HepG2 (cell line): ENCODE data around the gene COMT. TPM values are rescaled to one million over a fixed set of nuclear protein-coding genes. Genes with fewer than 3 reads are reported as not detected.
A peak's percentile ranks its signal among the peaks of the same experiment; 100 is the strongest.

Experiments
- ATAC-seq: fragments of 200-7000 bp; cut with Tn5 transposase; 3 replicates; pipeline ENCODE4 v1.9.1; 2020; ENCODE audit warnings: mild to moderate bottlenecking, moderate library complexity
- BruUV-seq: library from RNA; stranded (reverse); fragments of 400-500 nt; replicated peaks from 2 replicates; lab custom pipeline; 2021; lab: Mats Ljungman, UMichigan
- CTCF ChIA-PET: fragments of 300-600 bp; formaldehyde crosslinking; extraction: SDS; loops from one replicate; lab custom pipeline; 2021; ENCODE audit warnings: low total read pairs, inconsistent platforms, low intra/inter-chr PET ratio; lab: Yijun Ruan, JAX
- POLR2A ChIA-PET: fragments of 350-600 bp; sonication (Branson Sonifier 250); formaldehyde crosslinking; loops from one replicate; lab custom pipeline; 2020; ENCODE audit warnings: antibody characterized with exemption, inconsistent platforms; lab: Yijun Ruan, JAX
- DNase-seq: peaks from one replicate; pipeline ENCODE4 v3.0.0-alpha.2; 2015; ENCODE audit warnings: low spot score
- FAIRE-seq: peaks from 3 replicates; lab custom pipeline; 2011; peaks lifted over from hg19 to GRCh38; lab: Jason Lieb, UNC
- H2AFZ ChIP-seq: one replicate; pipeline ENCODE4 v1.6.1; 2011; ENCODE audit warnings: low read length, inconsistent platforms
- H3K27ac ChIP-seq: fragments of 300-600 bp; 3 replicates; pipeline ENCODE4 v1.8.0; 2011; ENCODE audit warnings: mixed run types, mild to moderate bottlenecking, mixed read lengths, low read length, inconsistent platforms; ENCODE audit not compliant: insufficient read depth; ENCODE audit errors: extremely low read length
- H3K27me3 ChIP-seq, 2 experiments: fragments of 200-600 bp in 1 of 2; 2 replicates in 1 of 2; 3 replicates in 1 of 2; pipeline versions ENCODE4 v1.6.0 to v1.8.0; 2011; ENCODE audit warnings: low read length in 2 of 2, mild to moderate bottlenecking in 2 of 2, moderate library complexity in 2 of 2, inconsistent platforms in 1 of 2; ENCODE audit not compliant: insufficient read depth in 2 of 2, control insufficient read depth in 1 of 2
- H3K36me3 ChIP-seq, 2 experiments: fragments of 200-600 bp in 1 of 2; replicated peaks in 1 of 2; 2 replicates in 1 of 2; 3 replicates in 1 of 2; pipeline versions ENCODE4 v1.5.1 to v1.8.0; 2011; ENCODE audit warnings: low read length in 2 of 2, inconsistent platforms in 1 of 2; ENCODE audit not compliant: insufficient read depth in 2 of 2, control insufficient read depth in 1 of 2
- H3K4me1 ChIP-seq: 2 replicates; pipeline ENCODE4 v1.5.1; 2012; ENCODE audit warnings: low read length, inconsistent platforms; ENCODE audit not compliant: insufficient read depth
- H3K4me2 ChIP-seq: 2 replicates; pipeline ENCODE4 v1.6.0; 2011; ENCODE audit warnings: low read depth, low read length, inconsistent platforms
- H3K4me3 ChIP-seq, 3 experiments: fragments of 200-600 bp in 1 of 3; sonication (generic), shearing (Covaris generic) in 1 of 3; replicated peaks in 1 of 3; 2 replicates each; pipeline ENCODE4 v1.5.1; 2011 to 2016; ENCODE audit warnings: low read length in 3 of 3, inconsistent platforms in 2 of 3, low read depth in 2 of 3, mild to moderate bottlenecking in 2 of 3, control low read depth in 1 of 3, mixed read lengths in 1 of 3; ENCODE audit not compliant: insufficient read depth in 1 of 3
- H3K79me2 ChIP-seq: one replicate; pipeline ENCODE4 v1.6.1; 2011; ENCODE audit warnings: low read length, inconsistent platforms; ENCODE audit not compliant: insufficient read depth
- H3K9ac ChIP-seq: 2 replicates; pipeline ENCODE4 v1.6.0; 2011; ENCODE audit warnings: mild to moderate bottlenecking, low read depth, low read length, inconsistent platforms; ENCODE audit not compliant: insufficient read depth
- H3K9me3 ChIP-seq: 2 replicates; pipeline ENCODE4 v1.5.1; 2012; ENCODE audit warnings: mild to moderate bottlenecking, low read length
- H4K20me1 ChIP-seq: 2 replicates; pipeline ENCODE4 v1.6.0; 2011; ENCODE audit warnings: inconsistent platforms, mild to moderate bottlenecking, low read length, moderate library complexity; ENCODE audit not compliant: insufficient read depth
- CREBL2 ChIP-seq: sonication (generic); formaldehyde crosslinking; IDR thresholded peaks from 2 replicates; pipeline ENCODE4 v1.8.1; 2023; ENCODE audit warnings: missing genetic modification reagents, mild to moderate bottlenecking, borderline replicate concordance
- CTCF ChIP-seq: sonication (generic); formaldehyde crosslinking; IDR thresholded peaks from 2 replicates; pipeline ENCODE4 v1.5.0; 2020; ENCODE audit warnings: mild to moderate bottlenecking, missing genetic modification reagents, moderate library complexity
- HMGXB4 ChIP-seq, 2 experiments: sonication (generic) in 1 of 2; formaldehyde crosslinking in 1 of 2; IDR thresholded peaks; 2 replicates each; pipeline versions ENCODE4 v1.4.0 to v1.6.1; 2018 to 2020; ENCODE audit warnings: missing genetic modification reagents in 2 of 2, borderline replicate concordance in 1 of 2, low read depth in 1 of 2, mild to moderate bottlenecking in 1 of 2, missing biosample characterization in 1 of 2
- ZNF350 ChIP-seq: sonication (generic); formaldehyde crosslinking; IDR thresholded peaks from 2 replicates; pipeline ENCODE4 v1.4.0; 2020; ENCODE audit warnings: mild to moderate bottlenecking, low read depth, missing genetic modification reagents, borderline replicate concordance
- WGBS: methylation state at CpG from one replicate; pipeline ENCODE4 v1.1.6; 2017; ENCODE audit warnings: low lambda C conversion rate; 5-methylcytosine and 5-hydroxymethylcytosine counted together
- in situ Hi-C: cut with HindIII; loops from 2 replicates; pipeline ENCODE4 v1.10.0; 2017; ENCODE audit warnings: low pct_unique_long_range_greater_than_20kb; ENCODE audit not compliant: extremely low pct_ligation_motif_present
- intact Hi-C: fragments of 100-400 bp; cut with micrococcal nuclease; formaldehyde crosslinking; loops from one replicate; pipeline ENCODE4 v1.10.0; 2022; ENCODE audit not compliant: unreplicated experiment
- polyA plus RNA-seq, 8 experiments: library from polyadenylated mRNA; depleted of rRNA in 3 of 8; stranded (reverse) in 7 of 8; unstranded in 1 of 8; fragments of >200 nt; fragmentation: Illumina TruSeq in 4 of 8; extraction: Trizol in 4 of 8; gene quantifications; 2 replicates each; pipeline versions ENCODE4 v1.2.1 to v1.2.3, GENCODE V29; 2011 to 2016; ENCODE audit warnings: low read depth in 4 of 8, missing spikeins in 1 of 8, mixed read lengths in 1 of 8; ENCODE audit not compliant: insufficient read depth in 1 of 8
- total RNA-seq, 5 experiments: library from RNA; depleted of rRNA; stranded (reverse); fragments of >200 nt; fragmentation: Illumina TruSeq; extraction: Trizol; gene quantifications; 2 replicates each; pipeline ENCODE4 v1.2.3, GENCODE V29; 2016; ENCODE audit warnings: low read depth in 1 of 5

Gene COMT
- total and polyA plus RNA-seq, 2 of the 13 experiments (the other 11 are each of a cell fraction or from before 2014, with no cell fraction given) = 156 to 162 TPM

- TF ChIP-seq CREBL2 (CRISPR knock-in tag) (no peak), HMGXB4 (CRISPR knock-in tag; IDR thresholded peaks at IDR 0.05; ENCODE audit: borderline replicate concordance in 1 of 2, low read depth in 1 of 2) (peak in 1 of 2 experiments; percentile 31; a peak in 1 of 4 replicates)
- TF ChIP-seq, all 625 proteins: peak for 32
Measured at GRCh38 chr22:20013382-20013871, 71.9 kb downstream of the COMT start (continued).

GRCh38 chr22:20014526-20015186 is 73.1 kb downstream of the COMT start:
- 86% methylated on average over 5 of the region's 5 CpGs for WGBS
- no peak overlapping the region for H3K9ac ChIP-seq
- intact Hi-C loops = loop anchor here (10.0 kb wide), 1 partner anchor 60 kb away; no protein-coding TSS in a partner anchor

More at GRCh38 chr22:20014526-20015186, 73.1 kb downstream of the COMT start:
- no peak overlapping the region for H2AFZ ChIP-seq
- in situ Hi-C loops = loop anchor here (5.0 kb wide), 1 partner anchor 42 kb away; no protein-coding TSS in a partner anchor
- H4K20me1 ChIP-seq = no peaks in the 10 kb centered on the region
- H3K27me3 ChIP-seq = peaks cover 0 to 5% of the 10 kb centered on the region in 2 experiments; a peak in 2 of 5 replicates
- DNase-seq (no peak), ATAC-seq (no peak), FAIRE-seq (no peak)
- peaks cover 68% of the 10 kb centered on the region for H3K4me1 ChIP-seq
- no peak overlapping the region for H3K27ac ChIP-seq
- CTCF ChIA-PET = interaction anchor here (3.3 kb wide), 1 partner anchor 44 kb away, joined by 35 read pairs; no protein-coding TSS in a partner anchor
- TF ChIP-seq ZNF350 (CRISPR knock-in tag) = no peak
- peak; percentile 12; the same call in 1 of the 2 replicates for TF ChIP-seq CTCF (CRISPR knock-in tag)
- H3K79me2 ChIP-seq = peaks cover 6% of the 10 kb centered on the region
- H3K4me2 ChIP-seq = peak overlapping the region; percentile 95
- no peaks in the 10 kb centered on the region for H3K36me3 ChIP-seq
- no TSS peak for BruUV-seq
- no peaks in the 10 kb centered on the region for H3K9me3 ChIP-seq
- peak overlapping the region; percentile 67 to 81 (median 81); a peak in 4 of 6 replicates for H3K4me3 ChIP-seq
- POLR2A ChIA-PET = interaction anchor here (0.7 to 2.2 kb wide), 3 partner anchors 49 to 52 kb away, joined by 3 to 7 read pairs (median 6); no protein-coding TSS in a partner anchor
